T-helper 1 cell treated with Interleukin-12 subunit alpha and Interleukin-12 subunit beta and Interleukin-4 antibody, amounts not matched to agents 30 ng/mL and 1 ng/mL, for 36 hours (primary cell): ENCODE results near the gene ATP8B4. TPM values are rescaled to one million over a fixed set of nuclear protein-coding genes. Genes with fewer than 3 reads are reported as not detected.

ENCODE experiments used
- intact Hi-C: fragments of 100-400 bp; cut with micrococcal nuclease; formaldehyde crosslinking; loops from one replicate; pipeline ENCODE4 v1.15.1; 2024
- total RNA-seq: library from RNA; stranded (reverse); gene quantifications from 2 replicates; pipeline ENCODE4 v1.2.3, GENCODE V29; 2022

Gene ATP8B4
- total RNA-seq, 1 donor from 2014 or later = 51.8 TPM

GRCh38 chr15:50044904-50045303 is 74.1 kb downstream of the ATP8B4 start:
- intact Hi-C loops = loop anchor here (10.0 kb wide), 1 partner anchor 840 kb away; no protein-coding TSS in a partner anchor

DNA sequence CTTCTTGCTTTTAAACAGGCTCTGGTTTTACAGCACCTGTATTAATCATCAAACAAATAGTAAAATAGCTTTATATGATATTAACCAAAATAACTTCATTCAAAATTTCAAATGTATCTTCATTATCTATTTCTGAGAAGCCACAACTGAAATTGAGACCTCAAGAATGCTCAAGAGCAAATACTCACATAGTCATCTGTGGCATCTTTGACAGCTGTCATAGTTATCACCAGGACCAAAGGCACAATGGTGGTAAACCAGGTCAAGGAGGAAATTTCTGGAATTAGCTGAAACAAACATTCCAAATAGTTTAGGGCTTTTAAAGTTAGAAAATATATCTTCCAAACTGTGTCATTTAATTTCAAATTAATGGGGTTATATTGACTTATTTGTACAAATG is 74.6 kb downstream of the ATP8B4 start:
- intact Hi-C loops = loop anchor here (10.0 kb wide), 1 partner anchor 840 kb away; no protein-coding TSS in a partner anchor

- intact Hi-C loops = loop anchor here (10.0 kb wide), 1 partner anchor 842 kb away; no protein-coding TSS in a partner anchor
Observed at GRCh38 chr15:50042775-50043174, 76.3 kb downstream of the ATP8B4 start.

DNA sequence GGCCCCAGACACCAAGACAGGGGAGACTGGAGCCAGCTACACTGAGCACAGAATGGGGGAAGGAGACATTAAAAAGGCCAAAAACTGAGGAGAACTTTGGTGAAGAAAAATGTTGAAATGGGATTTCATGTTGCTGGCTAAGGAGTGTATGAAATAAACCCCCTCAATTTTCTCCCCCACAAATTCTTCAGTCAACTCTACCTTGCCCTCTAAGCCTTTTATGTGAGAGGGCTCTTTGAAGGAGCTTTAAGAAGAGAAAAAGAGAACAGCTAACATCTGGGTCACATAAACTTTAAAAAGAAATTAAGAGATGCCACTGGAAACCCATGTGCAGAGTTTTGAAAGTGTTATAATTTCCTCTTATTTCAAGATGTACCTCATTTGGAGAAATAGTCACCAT is 88.6 kb downstream of the ATP8B4 start:
- intact Hi-C loops = no loop called here

GRCh38 chr15:50028326-50028725 is 90.7 kb downstream of the ATP8B4 start:
- intact Hi-C loops = no loop called here

- intact Hi-C loops = no loop called here
Observed at GRCh38 chr15:50024281-50024680, 94.8 kb downstream of the ATP8B4 start.

DNA sequence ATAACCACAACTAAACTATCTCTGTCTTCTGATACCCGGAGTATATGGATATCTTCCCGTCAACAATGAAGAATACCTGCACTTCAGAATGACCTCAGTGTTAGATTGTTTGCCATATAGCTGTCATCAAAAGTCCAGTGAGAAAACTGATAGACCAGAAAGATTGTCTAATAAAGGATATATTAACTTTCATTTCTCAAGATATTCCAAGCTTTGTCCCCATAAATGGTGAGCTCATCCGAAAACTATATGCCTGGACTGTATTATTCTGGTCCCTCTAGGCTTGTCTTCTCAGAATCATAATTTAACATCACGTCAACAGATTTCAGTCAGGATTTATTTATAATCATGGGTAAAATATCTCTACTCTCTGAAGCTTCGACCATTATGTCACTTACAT is 100.5 kb downstream of the ATP8B4 start:
- intact Hi-C loops = no loop called here

GRCh38 chr15:50017522-50017921 is 101.5 kb downstream of the ATP8B4 start:
- intact Hi-C loops = no loop called here

- intact Hi-C loops = no loop called here
Observed at GRCh38 chr15:50016951-50017350, 102.1 kb downstream of the ATP8B4 start.

- intact Hi-C loops = no loop called here
Observed at GRCh38 chr15:50012790-50013189, 106.2 kb downstream of the ATP8B4 start.

GRCh38 chr15:50009634-50010033 is 109.4 kb downstream of the ATP8B4 start:
- intact Hi-C loops = no loop called here

DNA sequence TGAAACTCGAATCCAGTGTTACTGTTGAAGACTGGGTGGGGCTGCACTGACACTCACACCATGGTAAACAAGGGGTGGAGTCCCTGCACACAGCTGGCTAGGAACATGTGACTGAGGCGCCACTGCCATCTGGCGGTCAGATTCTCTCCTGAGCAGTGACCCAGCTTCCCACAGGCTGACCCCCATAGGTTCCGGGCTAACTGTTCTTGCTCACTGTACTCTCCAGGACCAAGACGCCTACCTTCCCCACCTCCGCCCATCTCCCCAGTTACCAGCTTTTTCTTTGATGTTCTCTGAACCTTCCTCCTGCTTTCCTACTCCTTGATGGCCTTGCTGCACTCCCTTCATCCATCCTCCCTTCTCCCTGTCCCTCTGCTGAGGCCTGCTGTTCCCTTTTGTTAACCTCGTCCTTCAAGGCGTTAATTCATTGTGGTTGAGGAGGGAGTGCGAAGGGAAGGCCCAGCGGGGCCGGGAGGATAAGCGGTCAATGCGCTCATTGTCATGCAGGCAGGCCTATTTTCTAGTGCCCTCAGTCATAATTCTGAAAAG is 115.2 kb downstream of the ATP8B4 start:
- intact Hi-C loops = loop anchor here (1.0 to 5.0 kb wide), 8 partner anchors 48 to 849 kb away; partner anchors contain the start of genes COPS2 and FGF7

DNA sequence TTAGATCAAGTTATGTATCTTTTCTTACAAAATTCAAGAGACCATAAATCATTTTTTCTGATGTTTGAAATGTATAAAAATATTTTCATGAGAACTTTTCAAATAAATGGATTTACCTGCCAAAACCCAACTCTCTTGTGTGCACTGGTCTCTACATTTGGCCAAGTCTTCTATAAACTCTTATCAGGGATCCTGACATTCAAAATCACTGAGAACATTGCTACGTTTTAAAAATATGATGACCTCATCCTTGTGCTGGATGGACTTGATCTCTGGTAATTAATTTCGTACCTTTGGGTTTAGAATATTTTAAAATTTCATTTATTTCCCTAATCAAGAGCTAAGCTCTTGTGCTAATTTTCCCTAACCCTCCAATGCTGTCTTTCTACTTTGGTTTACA is 127.4 kb downstream of the ATP8B4 start:
- intact Hi-C loops = no loop called here

DNA sequence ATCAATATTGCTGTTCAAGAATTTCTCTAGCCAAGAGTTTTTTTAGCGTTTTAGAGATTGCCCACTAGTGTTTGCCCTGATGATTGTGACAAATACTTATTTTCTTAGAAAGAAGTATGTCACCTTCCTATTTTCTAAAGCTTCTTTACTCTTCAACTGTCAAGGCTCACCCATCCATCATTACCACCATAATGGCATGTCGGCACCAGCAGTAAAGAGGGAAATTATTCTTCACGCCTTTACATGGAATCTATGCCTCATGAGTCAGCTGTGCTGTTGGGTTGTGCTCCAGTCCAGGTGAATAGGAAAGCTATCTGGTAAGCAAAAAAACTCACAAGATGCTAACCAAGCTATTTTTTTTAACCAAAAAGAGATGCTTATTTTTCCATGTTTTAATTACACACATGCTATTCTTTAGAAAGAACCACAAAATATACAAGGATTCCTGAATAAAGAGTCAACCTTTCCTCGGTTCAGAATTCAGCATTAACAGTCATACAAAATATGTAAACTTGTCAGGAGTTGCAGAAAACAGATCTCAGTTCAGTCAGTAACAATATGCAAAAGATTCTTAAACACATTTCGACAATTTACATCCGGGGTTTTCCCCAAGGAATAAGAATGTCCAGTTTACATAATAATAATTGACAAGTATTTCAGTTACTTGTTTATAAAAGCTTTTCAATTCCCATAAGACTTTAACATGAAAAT is 128.0 kb downstream of the ATP8B4 start:
- intact Hi-C loops = no loop called here

DNA sequence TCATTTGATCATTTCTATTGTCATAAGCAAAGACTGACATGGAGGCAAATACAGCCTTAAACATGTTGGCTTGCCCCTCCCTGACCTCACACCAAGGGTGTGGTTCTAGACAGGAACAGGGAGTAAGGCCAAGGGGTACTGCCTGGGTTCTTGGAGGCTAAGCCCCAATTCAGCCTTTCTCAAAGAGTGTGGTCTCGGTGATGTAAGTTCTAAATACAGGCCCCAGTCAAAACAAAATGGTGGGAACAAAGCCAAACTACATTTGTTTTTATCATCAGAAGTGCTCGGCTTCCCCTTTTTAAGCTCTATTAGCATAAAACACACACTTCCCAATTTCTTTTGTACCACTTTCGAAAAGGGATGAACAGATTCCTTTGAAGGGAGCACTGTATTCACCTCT is 129.5 kb downstream of the ATP8B4 start:
- intact Hi-C loops = no loop called here

GRCh38 chr15:49988766-49989165 is 130.3 kb downstream of the ATP8B4 start:
- intact Hi-C loops = no loop called here

- intact Hi-C loops = no loop called here
Observed at GRCh38 chr15:49987896-49988295, 131.1 kb downstream of the ATP8B4 start.

GRCh38 chr15:49987198-49987785 is 131.7 kb downstream of the ATP8B4 start:
- intact Hi-C loops = no loop called here

DNA sequence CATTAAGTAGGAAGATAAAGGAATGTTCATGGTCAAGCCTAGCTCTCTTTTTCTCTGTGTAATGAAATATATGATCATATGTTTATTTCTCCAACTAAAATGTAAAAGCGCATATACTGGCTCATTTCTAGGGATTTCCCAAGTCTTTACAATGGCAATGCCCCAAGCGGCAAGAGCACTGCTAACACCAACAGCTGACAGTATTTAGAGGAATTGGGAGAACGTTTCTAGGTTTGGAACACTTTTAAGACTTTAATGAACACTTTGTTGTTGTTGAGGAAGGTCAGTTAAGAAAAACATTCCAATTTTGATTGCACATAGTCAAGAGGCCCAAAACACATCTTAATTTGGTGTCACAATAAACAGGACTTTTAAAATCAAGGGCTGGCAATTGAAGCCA is 132.7 kb downstream of the ATP8B4 start:
- intact Hi-C loops = no loop called here

GRCh38 chr15:49985463-49985862 is 133.6 kb downstream of the ATP8B4 start:
- intact Hi-C loops = no loop called here

- intact Hi-C loops = no loop called here
Observed at GRCh38 chr15:49984436-49984835, 134.6 kb downstream of the ATP8B4 start.

DNA sequence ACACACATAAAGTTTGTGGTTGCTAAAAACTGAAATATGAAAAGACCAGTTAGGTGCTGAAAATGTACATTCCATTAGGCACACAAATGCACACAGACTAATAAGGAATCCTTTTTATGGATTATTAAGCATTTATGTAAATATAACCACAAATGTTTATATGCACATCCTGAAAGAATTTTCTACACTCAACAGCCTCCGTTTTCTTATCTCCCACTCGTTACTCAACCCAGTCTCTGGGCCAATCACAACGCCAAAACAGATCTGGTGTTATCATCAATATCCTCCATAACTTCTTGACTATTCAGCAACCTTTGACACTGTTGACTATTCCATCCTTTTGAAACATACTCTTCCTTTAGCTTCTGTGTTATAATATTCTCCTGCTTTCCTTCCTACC is 136.4 kb downstream of the ATP8B4 start:
- intact Hi-C loops = no loop called here
